Panc1 (cell line): ENCODE measurements around the gene SCUBE2. TPM values are rescaled to one million over a fixed set of nuclear protein-coding genes. Genes with fewer than 3 reads are reported as not detected.

ENCODE experiments used
- ATAC-seq: fragments of 200-7000 bp; cut with Tn5 transposase; 2 replicates; pipeline ENCODE4 v1.9.1; 2020; ENCODE audit warnings: mild to moderate bottlenecking, moderate library complexity
- BruUV-seq: library from RNA; stranded (reverse); fragments of 400-500 nt; replicated peaks from 2 replicates; lab custom pipeline; 2021; lab: Mats Ljungman, UMichigan
- CTCF ChIA-PET: fragments of 300-600 bp; sonication (Branson Sonifier 250); formaldehyde crosslinking; loops from one replicate; lab custom pipeline; 2022; ENCODE audit warnings: antibody characterized with exemption; lab: Charles Lee
- POLR2A ChIA-PET: fragments of 300-600 bp; sonication (Branson Sonifier 250); formaldehyde crosslinking; loops from one replicate; lab custom pipeline; 2022; ENCODE audit warnings: antibody characterized with exemption; lab: Charles Lee
- DNase-seq: peaks from one replicate; pipeline ENCODE4 v3.0.0-alpha.2; 2010; ENCODE audit warnings: low read depth, low spot score
- H3K27ac ChIP-seq: 2 replicates; pipeline ENCODE4 v1.5.1; 2011; ENCODE audit warnings: mild to moderate bottlenecking, low read length, inconsistent platforms
- H3K27me3 ChIP-seq: fragments of 200-500 bp; sonication (Bioruptor generic); 2 replicates; pipeline ENCODE4 v1.6.0; 2014; ENCODE audit warnings: low read length, inconsistent platforms; ENCODE audit not compliant: control insufficient read depth, insufficient read depth
- H3K36me3 ChIP-seq: fragments of 200-500 bp; sonication (Bioruptor generic); 2 replicates; pipeline ENCODE4 v1.5.1; 2014; ENCODE audit warnings: inconsistent platforms, mild to moderate bottlenecking, low read length, moderate library complexity; ENCODE audit not compliant: control insufficient read depth, insufficient read depth
- H3K4me1 ChIP-seq: 2 replicates; pipeline ENCODE4 v1.5.1; 2011; ENCODE audit warnings: inconsistent platforms, mild to moderate bottlenecking, low read length, moderate library complexity; ENCODE audit not compliant: control insufficient read depth, insufficient read depth
- H3K4me3 ChIP-seq, 2 experiments: 2 replicates each; pipeline ENCODE4 v1.5.1; 2011 to 2012; ENCODE audit warnings: low read depth in 2 of 2, low read length in 2 of 2, mild to moderate bottlenecking in 2 of 2, inconsistent platforms in 1 of 2, moderate library complexity in 1 of 2
- H3K9me3 ChIP-seq: fragments of 200-500 bp; sonication (Bioruptor generic); 2 replicates; pipeline ENCODE4 v1.5.1; 2014; ENCODE audit warnings: low read depth, mild to moderate bottlenecking, inconsistent platforms, low read length, moderate library complexity; ENCODE audit not compliant: control insufficient read depth, insufficient read depth
- CTCF ChIP-seq: fragments of 450-650 bp; IDR thresholded peaks from 2 replicates; pipeline ENCODE4 v1.5.1; 2017; ENCODE audit warnings: mild to moderate bottlenecking
- POLR2AphosphoS5 ChIP-seq: IDR thresholded peaks from 2 replicates; pipeline ENCODE4 v1.6.1; 2012; ENCODE audit warnings: mild to moderate bottlenecking, low read depth, low read length, moderate library complexity
- REST ChIP-seq, 2 experiments: IDR thresholded peaks; 2 replicates each; pipeline ENCODE4 v1.6.1; 2011 to 2012; ENCODE audit warnings: low read depth in 2 of 2, control low read depth in 1 of 2, low read length in 1 of 2, mild to moderate bottlenecking in 1 of 2, moderate library complexity in 1 of 2; ENCODE audit not compliant: insufficient read depth in 1 of 2
- SIN3A ChIP-seq: IDR thresholded peaks from 2 replicates; pipeline ENCODE4 v1.6.1; 2012; ENCODE audit warnings: low read depth, mild to moderate bottlenecking, low read length, moderate library complexity, borderline replicate concordance; ENCODE audit not compliant: insufficient read depth
- TCF7L2 ChIP-seq: IDR thresholded peaks from 2 replicates; pipeline ENCODE4 v1.6.1; 2011; ENCODE audit warnings: mild to moderate bottlenecking, low read depth, low read length, inconsistent platforms
- in situ Hi-C: cut with HindIII; loops from 2 replicates; pipeline ENCODE4 v1.10.0; 2016; ENCODE audit warnings: low sequenced_read_pairs, low pct_unique_long_range_greater_than_20kb
- intact Hi-C: fragments of 100-400 bp; cut with micrococcal nuclease; formaldehyde crosslinking; loops from one replicate; pipeline ENCODE4 v1.10.0; 2022; ENCODE audit not compliant: unreplicated experiment
- total RNA-seq: library from RNA; stranded (reverse); gene quantifications from one replicate; pipeline ENCODE4 v1.2.1, GENCODE V29; 2021; ENCODE audit not compliant: unreplicated experiment

SCUBE2 gene
- total RNA-seq, 1 experiment from 2014 or later, result 2.8 TPM

- ATAC-seq (peak; percentile 44), DNase-seq (no peak)
- BruUV-seq, result no TSS peak
- H3K4me1 ChIP-seq, result peaks cover 39% of the 10 kb centered on the region
- peak overlapping the region; percentile 30 for H3K27ac ChIP-seq
- no peaks in the 10 kb centered on the region for H3K27me3 ChIP-seq
- TF ChIP-seq CTCF (no peak; the same call in 1 of the 2 replicates), POLR2AphosphoS5 (no peak), REST (IDR thresholded peaks at IDR 0.05; ENCODE audit: insufficient read depth in 1 of 2, low read depth in 2 of 2, low read length in 1 of 2) (no peak), SIN3A (no peak), TCF7L2 (no peak)
- intact Hi-C loops, result loop anchor here (5.0 kb wide), 1 partner anchor 226 kb away; the partner anchor contains the start of gene AKIP1
- H3K9me3 ChIP-seq, result no peaks in the 10 kb centered on the region
- ChIA-PET CTCF (interaction anchor here (0.5 to 2.3 kb wide), 19 partner anchors 45 to 1164 kb away, joined by 3 to 48 read pairs (median 3); partner anchors contain the start of gene TMEM9B), POLR2A (interaction anchor here (0.6 to 1.4 kb wide), 5 partner anchors 90 to 338 kb away, joined by 3 to 5 read pairs (median 3); partner anchors contain the start of gene ZNF143)
- no peak overlapping the region for H3K4me3 ChIP-seq
- H3K36me3 ChIP-seq, result peaks cover 31% of the 10 kb centered on the region
- in situ Hi-C loops, result no loop called here
Observed at GRCh38 chr11:9138133-9138453, 46.7 kb upstream of the SCUBE2 start.

GRCh38 chr11:9137293-9138132 lies 46.1 kb upstream of the SCUBE2 start:
- peak overlapping the region; percentile 37 for H3K27ac ChIP-seq
- POLR2A ChIA-PET, result interaction anchor here (0.6 to 1.4 kb wide), 6 partner anchors 90 to 1757 kb away, joined by 3 to 5 read pairs (median 3); partner anchors contain the start of gene ZNF143
- no peaks in the 10 kb centered on the region for H3K9me3 ChIP-seq
- H3K36me3 ChIP-seq, result peaks cover 25% of the 10 kb centered on the region
- TF ChIP-seq CTCF (peak; percentile 100), POLR2AphosphoS5 (peak; percentile 9; the same call in 1 of the 2 replicates), REST (IDR thresholded peaks at IDR 0.05; ENCODE audit: insufficient read depth in 1 of 2, low read depth in 2 of 2, low read length in 1 of 2) (0 out of 4 replicates have a peak, but pooled peaks of 1 of the 2 experiments have one; percentile 19), SIN3A (no peak)
- no peak overlapping the region for H3K4me3 ChIP-seq
- CTCF ChIA-PET, result interaction anchor here (0.6 to 2.3 kb wide), 18 partner anchors 11 to 348 kb away, joined by 3 to 48 read pairs (median 3); partner anchors contain the start of gene TMEM9B
- intact Hi-C loops (loop anchor here (1.0 to 5.0 kb wide), 2 partner anchors 122 to 225 kb away; partner anchors contain the start of gene AKIP1), in situ Hi-C loops (no loop called here)
- ATAC-seq (peak; percentile 84), DNase-seq (peak; percentile 61)
- H3K27me3 ChIP-seq, result no peaks in the 10 kb centered on the region
- no TSS peak for BruUV-seq
- H3K4me1 ChIP-seq, result peaks cover 39% of the 10 kb centered on the region
